ENCODE results near the gene RNF146. TPM values are rescaled to one million over a fixed set of nuclear protein-coding genes. Genes with fewer than 3 reads are reported as not detected.

The RNF146 gene
- total RNA-seq, 1 donor from 2014 or later: 121 TPM

GRCh38 chr6:127277878-127278843 lies 11.5 kb downstream of the RNF146 start:
- no peak for FAIRE-seq

DNA sequence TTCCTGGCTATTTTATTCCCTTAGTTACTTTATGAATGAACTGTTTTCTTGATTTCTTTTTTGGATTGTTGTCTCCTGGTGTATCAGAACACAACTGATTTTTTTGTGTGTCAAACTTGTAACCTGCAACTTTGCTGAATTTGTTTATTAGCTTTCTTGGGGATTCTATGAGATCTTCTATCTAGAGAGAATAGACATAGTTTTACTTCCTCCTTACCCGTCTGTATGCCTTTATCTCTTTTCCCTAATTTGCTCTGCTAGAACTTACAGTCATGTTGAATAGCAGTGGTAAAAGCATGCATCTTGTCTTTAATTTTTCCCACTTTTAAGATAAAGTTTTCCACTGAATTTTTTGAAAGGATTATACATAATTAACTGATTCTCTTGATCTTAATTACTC lies 13.2 kb downstream of the RNF146 start:
- FAIRE-seq: no peak
- no peak for DNase-seq (ENCODE audit: low spot score in 2 of 2)

More at GRCh38 chr6:127277878-127278843, 11.5 kb downstream of the RNF146 start:
- no peak for DNase-seq (ENCODE audit: low spot score in 2 of 2)

- DNase-seq (ENCODE audit: low spot score in 2 of 2): no peak
- FAIRE-seq: no peak
These were observed 15.5 kb downstream of the RNF146 start for GRCh38 chr6:127282184-127282583.

GRCh38 chr6:127288705-127289104 lies 22.0 kb downstream of the RNF146 start:
- no peak for DNase-seq (ENCODE audit: low spot score in 2 of 2)
- no peak for FAIRE-seq

GRCh38 chr6:127289934-127290333 lies 23.3 kb downstream of the RNF146 start:
- DNase-seq (ENCODE audit: low spot score in 2 of 2) (no peak), FAIRE-seq (no peak)

DNA sequence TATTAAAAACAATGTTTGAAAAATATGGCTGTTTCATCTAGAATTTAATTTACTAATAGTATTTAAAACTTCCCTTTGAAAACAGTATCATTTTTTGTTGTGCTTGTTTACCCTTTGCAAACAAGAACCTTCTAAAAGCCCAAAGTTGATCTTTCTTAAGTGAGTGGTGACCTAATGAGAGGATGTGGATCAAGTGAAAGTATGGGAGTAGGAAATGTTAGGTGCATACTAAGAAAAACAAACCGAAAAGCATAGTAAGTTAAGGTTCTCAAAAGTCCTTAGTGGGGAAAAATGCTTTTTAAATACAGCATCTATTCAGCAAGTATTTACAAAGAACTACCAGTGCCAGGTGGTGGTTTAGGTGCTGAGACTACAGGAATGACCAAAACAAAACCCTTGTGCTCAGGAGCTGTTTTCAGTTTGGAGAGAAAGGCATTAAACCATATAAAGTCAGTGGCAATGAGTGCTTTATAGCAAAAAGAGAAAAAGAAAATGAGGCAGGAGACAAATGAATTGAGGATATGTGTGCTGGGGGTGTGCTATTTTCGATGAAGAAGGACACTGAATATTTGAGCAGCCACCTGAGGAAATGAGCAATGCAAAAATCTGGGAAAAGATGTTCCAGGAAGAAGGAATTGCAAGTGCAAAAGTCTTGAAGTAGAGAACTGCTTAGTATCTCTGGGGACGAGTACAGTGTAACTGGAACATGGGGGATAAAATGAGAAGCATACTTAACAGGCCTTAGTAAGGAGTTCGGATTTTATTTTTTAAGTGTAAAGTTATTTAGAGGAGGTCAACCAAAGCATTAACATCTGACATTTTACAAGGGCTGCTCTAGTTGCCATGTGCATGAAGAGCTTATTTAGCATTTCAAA lies 24.0 kb downstream of the RNF146 start:
- DNase-seq (ENCODE audit: low spot score in 2 of 2): no peak
- FAIRE-seq: no peak

- no peak for FAIRE-seq
- DNase-seq (ENCODE audit: low spot score in 2 of 2): no peak
These were observed 24.8 kb downstream of the RNF146 start for GRCh38 chr6:127291495-127291894.

DNA sequence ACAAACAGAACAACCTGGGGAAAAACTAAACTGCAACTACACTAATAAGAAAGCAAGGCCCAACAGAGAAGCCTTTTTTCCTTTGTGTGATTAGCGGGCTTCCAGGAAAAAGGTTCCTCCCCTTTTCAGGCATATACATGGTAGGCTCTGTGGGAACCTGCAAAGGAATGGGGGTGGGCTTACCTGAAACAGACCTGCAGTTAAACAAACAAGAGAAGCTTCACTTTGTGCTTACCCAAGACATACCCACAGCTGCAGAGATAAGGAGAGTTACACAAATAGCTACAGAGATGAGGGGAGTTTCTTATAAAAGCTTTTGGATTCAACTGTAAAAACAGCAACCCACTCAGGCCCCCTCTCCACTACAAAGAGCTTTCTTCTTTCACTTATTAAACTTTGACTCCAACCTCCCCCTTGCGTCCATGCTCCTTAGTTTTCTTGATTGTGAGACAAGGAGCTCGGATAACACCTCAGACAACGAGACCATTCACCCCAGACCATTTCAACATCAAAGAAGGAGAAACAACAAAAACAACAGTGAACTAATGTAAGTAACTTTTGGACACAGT lies 30.9 kb downstream of the RNF146 start:
- FAIRE-seq (no peak), DNase-seq (ENCODE audit: low spot score in 2 of 2) (no peak)

DNA sequence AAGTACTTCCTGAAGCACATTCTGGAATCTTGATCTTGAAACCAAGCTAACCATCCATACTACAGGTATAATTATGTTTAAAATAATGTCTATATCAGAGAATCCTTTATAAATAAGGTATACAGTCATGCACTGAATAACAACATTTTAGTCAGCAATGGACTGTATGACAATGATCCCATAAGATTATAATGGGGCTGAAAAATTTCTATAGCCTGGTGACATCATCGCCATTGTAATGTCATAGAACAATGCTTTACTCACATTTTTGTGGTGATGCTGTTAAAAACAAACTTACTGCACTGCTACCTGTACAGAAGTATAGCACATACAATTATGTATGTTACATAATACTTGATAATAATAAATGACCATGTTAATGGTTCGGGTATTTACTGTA lies 31.8 kb downstream of the RNF146 start:
- FAIRE-seq: no peak
- no peak for DNase-seq (ENCODE audit: low spot score in 2 of 2)

GRCh38 chr6:127299522-127300240 lies 33.0 kb downstream of the RNF146 start:
- no peak for DNase-seq (ENCODE audit: low spot score in 2 of 2)
- FAIRE-seq: no peak

DNA sequence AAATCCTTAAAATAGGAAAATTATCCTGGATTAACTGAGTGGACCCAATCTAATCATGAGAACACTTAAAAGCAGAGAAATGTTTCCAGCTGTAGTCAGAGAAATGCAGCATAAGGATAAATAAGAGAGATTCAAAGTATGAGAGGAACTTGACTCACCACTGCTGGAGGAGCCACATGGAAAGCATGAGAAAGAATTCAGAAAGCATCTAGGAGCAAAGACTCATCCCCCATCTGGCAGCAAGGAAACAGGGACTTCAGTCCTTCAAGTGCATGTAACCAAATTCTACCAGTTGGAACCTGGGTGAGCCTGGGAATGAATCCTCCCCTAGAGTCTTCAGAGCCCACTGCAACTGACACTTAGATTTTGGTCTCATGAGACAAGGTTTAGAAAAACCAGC lies 33.7 kb downstream of the RNF146 start:
- FAIRE-seq (no peak), DNase-seq (ENCODE audit: low spot score in 2 of 2) (no peak)

- DNase-seq (ENCODE audit: low spot score in 2 of 2) (no peak), FAIRE-seq (no peak)
These were observed 34.6 kb downstream of the RNF146 start for GRCh38 chr6:127301199-127301700.

DNA sequence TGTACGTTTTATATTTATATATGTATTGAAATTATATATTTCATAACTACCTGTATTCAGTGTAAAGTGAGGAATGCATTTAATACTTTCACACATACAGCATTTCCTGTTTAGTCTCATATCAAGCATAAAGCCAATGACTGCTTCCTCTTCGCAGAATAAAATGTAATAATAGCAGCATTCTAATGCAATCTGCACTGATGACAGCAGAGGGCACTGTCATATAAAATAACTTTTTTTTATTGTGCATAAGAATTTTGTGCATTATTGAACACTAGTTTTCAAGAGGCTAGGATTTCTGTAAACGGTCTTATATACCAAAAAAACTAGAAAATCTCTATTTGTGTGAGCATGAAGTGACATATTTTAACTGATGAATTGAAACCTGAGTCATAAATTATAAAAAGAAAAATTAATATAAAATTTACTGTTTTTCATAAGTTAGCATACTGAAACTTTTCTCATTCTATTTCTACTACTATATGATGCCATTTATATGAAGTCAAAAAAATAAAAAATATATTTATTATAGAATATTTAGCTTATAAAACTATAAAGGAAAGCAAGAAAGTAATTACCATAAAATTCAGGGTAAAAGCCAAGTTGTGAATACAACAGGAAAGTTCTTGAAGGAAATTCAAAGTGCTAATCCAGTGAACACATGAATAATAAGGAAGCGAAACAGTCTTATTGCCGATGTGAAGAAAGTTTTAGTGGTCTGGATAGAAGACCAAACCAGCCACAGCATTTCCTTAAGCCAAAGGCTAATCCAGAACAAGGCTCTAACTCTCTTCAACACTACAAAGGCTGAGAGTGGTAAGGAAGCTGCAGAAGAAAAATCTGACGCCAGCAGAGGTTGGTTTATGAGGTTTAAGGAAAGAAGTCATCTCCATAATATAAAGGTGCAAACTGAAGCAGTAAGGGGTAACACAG lies 36.3 kb downstream of the RNF146 start:
- FAIRE-seq (peak; percentile 91), DNase-seq (ENCODE audit: low spot score in 2 of 2) (peak in 1 of 2 donors; percentile 18)

- no peak for DNase-seq (ENCODE audit: low spot score in 2 of 2)
- FAIRE-seq: no peak
These were observed 37.3 kb downstream of the RNF146 start for GRCh38 chr6:127303917-127304316.

DNA sequence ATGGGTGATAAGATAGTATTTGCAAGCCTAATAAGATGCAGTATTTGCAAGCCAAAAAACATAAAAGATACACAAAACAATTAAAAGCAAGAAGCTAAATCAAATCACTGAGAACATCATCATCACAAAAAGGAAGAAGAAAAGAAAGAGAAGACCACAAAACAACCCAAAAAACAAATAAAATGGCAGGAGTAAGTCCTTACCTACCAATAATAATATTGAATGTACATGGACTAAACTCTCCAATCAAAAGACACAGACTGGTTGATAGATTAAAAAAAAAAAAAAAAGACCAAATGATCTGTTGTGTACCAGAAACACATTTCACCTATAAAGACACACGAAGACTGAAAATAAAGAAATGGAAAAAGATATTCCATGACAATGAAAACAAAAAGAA lies 39.1 kb downstream of the RNF146 start:
- FAIRE-seq (peak; percentile 34), DNase-seq (ENCODE audit: low spot score in 2 of 2) (no peak)

GRCh38 chr6:127317388-127318128 lies 50.9 kb downstream of the RNF146 start:
- no peak for DNase-seq (ENCODE audit: low spot score in 2 of 2)
- no peak for FAIRE-seq

DNA sequence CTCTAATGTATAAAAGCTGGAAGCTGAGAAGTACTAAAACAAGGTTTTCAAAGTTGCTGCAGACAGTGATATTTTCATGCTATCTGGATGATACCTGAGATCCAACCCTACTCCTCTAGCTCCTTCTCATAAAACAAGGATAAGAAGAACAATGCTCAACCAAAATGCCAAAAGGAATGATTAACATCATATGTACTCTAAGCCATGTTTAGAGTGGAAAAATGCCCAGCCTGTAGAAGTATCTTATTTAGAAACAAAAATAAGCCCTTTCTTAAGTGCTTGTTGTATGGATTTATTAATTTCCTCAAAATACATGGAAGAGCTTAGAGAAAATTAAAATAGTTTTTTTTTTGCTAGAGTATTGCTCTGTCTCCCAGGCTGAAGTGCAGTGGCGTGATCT lies 53.0 kb downstream of the RNF146 start:
- FAIRE-seq (no peak), DNase-seq (ENCODE audit: low spot score in 2 of 2) (no peak)

DNA sequence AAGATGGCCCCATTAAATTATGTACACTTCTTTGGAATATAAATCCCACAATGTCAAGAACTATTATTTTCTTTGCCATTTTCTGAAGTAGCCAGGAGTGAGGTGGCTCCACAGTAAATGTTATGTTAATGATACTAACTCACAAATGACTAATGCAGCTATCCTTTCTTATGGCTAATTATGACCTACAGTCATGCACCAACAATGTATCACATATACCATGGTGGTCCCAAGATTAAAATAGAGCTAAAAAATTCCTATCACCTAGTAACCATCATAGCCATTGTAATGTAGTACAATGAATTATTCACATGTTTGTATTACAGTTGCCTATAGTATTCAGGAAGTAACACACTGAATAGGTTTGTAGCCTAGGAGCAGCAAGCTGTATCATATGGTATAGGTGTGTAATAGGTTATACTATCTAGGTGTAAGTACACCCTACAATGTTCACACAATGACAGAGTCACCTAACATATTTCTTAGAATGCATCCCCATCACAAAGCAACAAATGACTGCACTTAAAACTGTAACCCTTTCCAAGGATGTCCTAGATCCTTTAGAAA lies 61.5 kb downstream of the RNF146 start:
- no peak for DNase-seq (ENCODE audit: low spot score in 2 of 2)
- no peak for FAIRE-seq

Data from frontal cortex (tissue), 4 donors.